ENCODE data around the gene RBSN.

The RBSN gene

DNA sequence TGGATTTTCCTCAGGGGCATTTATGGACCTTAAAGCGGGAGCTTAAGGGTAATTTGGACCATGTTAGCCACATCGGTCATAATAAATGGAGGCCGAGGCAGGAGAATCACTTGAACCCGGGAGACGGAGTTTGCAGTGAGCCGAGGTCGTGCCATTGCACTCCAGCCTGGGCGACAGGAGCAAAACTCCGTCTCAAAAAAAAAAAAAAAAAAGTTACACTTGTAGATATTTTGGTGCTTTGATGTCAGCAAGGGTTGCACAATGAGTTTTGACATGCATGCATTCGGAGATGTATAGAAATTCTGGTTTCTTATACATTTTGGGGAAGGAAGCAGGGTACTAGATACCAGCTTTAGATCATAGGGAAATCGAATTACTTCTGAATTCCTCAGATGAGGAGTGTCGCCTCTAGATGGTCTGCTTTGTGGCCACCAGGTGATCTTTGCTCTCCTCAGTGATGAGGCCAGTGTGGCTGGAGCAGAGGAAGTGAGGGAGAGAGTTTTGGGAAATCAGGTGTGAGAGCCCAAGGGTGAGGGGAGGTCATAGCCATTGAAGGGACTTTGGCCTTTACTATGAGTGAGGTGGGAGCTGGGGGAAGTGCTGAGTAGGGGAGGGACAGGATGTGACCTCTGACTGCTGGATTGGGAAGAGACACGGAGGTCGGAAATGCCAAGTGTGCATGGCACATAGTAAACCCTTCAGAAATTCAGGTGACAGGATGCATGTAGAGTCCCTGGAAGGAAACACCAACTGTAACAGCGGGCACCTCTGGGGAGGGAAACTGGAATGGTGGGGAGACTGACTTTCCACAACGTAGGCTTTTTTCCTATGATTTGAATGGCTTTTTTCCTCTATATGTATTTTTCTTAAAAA, 8.4 kb upstream of the RBSN start:
- TF ChIP-seq, protein P1, sequence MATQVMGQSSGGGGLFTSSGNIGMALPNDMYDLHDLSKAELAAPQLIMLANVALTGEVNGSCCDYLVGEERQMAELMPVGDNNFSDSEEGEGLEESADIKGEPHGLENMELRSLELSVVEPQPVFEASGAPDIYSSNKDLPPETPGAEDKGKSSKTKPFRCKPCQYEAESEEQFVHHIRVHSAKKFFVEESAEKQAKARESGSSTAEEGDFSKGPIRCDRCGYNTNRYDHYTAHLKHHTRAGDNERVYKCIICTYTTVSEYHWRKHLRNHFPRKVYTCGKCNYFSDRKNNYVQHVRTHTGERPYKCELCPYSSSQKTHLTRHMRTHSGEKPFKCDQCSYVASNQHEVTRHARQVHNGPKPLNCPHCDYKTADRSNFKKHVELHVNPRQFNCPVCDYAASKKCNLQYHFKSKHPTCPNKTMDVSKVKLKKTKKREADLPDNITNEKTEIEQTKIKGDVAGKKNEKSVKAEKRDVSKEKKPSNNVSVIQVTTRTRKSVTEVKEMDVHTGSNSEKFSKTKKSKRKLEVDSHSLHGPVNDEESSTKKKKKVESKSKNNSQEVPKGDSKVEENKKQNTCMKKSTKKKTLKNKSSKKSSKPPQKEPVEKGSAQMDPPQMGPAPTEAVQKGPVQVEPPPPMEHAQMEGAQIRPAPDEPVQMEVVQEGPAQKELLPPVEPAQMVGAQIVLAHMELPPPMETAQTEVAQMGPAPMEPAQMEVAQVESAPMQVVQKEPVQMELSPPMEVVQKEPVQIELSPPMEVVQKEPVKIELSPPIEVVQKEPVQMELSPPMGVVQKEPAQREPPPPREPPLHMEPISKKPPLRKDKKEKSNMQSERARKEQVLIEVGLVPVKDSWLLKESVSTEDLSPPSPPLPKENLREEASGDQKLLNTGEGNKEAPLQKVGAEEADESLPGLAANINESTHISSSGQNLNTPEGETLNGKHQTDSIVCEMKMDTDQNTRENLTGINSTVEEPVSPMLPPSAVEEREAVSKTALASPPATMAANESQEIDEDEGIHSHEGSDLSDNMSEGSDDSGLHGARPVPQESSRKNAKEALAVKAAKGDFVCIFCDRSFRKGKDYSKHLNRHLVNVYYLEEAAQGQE (IDR thresholded peaks at IDR 0.05; ENCODE audit: insufficient replicate concordance, low read depth): no peak
- TF ChIP-seq, protein P2, sequence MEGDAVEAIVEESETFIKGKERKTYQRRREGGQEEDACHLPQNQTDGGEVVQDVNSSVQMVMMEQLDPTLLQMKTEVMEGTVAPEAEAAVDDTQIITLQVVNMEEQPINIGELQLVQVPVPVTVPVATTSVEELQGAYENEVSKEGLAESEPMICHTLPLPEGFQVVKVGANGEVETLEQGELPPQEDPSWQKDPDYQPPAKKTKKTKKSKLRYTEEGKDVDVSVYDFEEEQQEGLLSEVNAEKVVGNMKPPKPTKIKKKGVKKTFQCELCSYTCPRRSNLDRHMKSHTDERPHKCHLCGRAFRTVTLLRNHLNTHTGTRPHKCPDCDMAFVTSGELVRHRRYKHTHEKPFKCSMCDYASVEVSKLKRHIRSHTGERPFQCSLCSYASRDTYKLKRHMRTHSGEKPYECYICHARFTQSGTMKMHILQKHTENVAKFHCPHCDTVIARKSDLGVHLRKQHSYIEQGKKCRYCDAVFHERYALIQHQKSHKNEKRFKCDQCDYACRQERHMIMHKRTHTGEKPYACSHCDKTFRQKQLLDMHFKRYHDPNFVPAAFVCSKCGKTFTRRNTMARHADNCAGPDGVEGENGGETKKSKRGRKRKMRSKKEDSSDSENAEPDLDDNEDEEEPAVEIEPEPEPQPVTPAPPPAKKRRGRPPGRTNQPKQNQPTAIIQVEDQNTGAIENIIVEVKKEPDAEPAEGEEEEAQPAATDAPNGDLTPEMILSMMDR (IDR thresholded peaks at IDR 0.05; ENCODE audit: insufficient read depth, low read length): no peak
- TF ChIP-seq POLR2AphosphoS5 (IDR thresholded peaks at IDR 0.05; ENCODE audit: low read depth) (no peak), SPI1 (IDR thresholded peaks at IDR 0.05; ENCODE audit: borderline replicate concordance, low read depth) (no peak), GABPA (IDR thresholded peaks at IDR 0.05; ENCODE audit: low read depth) (no peak)
- H3K4me3 ChIP-seq (replicated peaks; ENCODE audit: insufficient read depth, low read length): no peak overlapping the region
- H3K27ac ChIP-seq (replicated peaks): no peak overlapping the region
- no peaks in the 10 kb centered on the region for H3K27me3 ChIP-seq (ENCODE audit: insufficient read depth, poor library complexity, severe bottlenecking)
- DNase-seq (ENCODE audit: low read depth in 1 of 2, low spot score in 1 of 2): peak in 1 of 2 experiments; percentile 50

DNA sequence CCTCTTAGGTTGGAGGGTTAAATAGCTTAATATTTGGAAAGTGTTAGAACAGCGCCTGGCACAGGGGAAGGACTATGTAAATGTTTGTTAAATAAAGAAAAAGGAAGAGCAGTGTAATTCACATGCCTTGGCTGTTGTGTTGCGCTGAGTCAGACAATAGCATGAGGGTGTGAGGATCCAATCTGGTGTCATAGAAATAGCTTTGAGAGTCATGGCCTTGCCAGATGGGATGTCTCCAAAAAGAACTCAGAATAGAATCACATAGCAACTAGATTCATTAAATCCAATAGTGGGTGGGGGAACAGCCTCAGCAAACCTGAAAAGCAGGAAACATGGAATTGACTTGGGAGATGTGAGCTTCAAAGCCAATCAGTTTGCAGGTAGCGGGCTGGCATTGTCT, 3.9 kb upstream of the RBSN start:
- Histone ChIP-seq H3K27ac (replicated peaks) (no peak overlapping the region), H3K4me3 (replicated peaks; ENCODE audit: insufficient read depth, low read length) (no peak overlapping the region), H3K27me3 (ENCODE audit: insufficient read depth, poor library complexity, severe bottlenecking) (no peaks in the 10 kb centered on the region)
- no peak for DNase-seq (ENCODE audit: low read depth in 1 of 2, low spot score in 1 of 2)
- TF ChIP-seq SPI1 (IDR thresholded peaks at IDR 0.05; ENCODE audit: borderline replicate concordance, low read depth): no peak
- no peak for TF ChIP-seq POLR2AphosphoS5 (IDR thresholded peaks at IDR 0.05; ENCODE audit: low read depth)
- TF ChIP-seq, protein P1 (IDR thresholded peaks at IDR 0.05; ENCODE audit: insufficient replicate concordance, low read depth): no peak
- TF ChIP-seq, protein P2 (IDR thresholded peaks at IDR 0.05; ENCODE audit: insufficient read depth, low read length): no peak
- no peak for TF ChIP-seq GABPA (IDR thresholded peaks at IDR 0.05; ENCODE audit: low read depth)

DNA sequence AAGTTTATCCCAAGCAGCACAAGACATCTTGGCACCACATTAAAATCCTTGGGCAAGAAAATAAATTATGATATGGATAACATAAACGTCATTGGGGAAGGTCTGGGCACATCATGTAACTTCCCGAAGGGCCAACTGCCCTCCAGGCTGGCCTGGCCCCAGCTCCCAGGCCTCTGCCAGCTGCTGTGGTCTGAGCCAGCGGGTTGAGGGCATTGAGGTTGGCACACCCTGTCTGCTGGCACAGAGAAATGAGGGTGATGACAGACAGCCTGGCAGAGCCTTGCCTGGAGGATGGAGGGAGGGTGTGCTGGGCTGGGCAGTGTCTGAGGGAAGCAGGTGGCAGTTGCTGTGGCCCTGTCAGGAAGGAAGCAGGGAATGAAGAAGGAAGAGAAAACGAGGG, 3.3 kb upstream of the RBSN start:
- H3K4me3 ChIP-seq (replicated peaks; ENCODE audit: insufficient read depth, low read length): no peak overlapping the region
- H3K27ac ChIP-seq (replicated peaks): no peak overlapping the region
- TF ChIP-seq, protein P2 (IDR thresholded peaks at IDR 0.05; ENCODE audit: insufficient read depth, low read length): no peak
- TF ChIP-seq, protein P1 (IDR thresholded peaks at IDR 0.05; ENCODE audit: insufficient replicate concordance, low read depth): no peak
- no peak for TF ChIP-seq GABPA (IDR thresholded peaks at IDR 0.05; ENCODE audit: low read depth)
- TF ChIP-seq SPI1 (IDR thresholded peaks at IDR 0.05; ENCODE audit: borderline replicate concordance, low read depth): no peak
- TF ChIP-seq POLR2AphosphoS5 (IDR thresholded peaks at IDR 0.05; ENCODE audit: low read depth): no peak
- peak in 1 of 2 experiments; percentile 21 for DNase-seq (ENCODE audit: low read depth in 1 of 2, low spot score in 1 of 2)
- H3K27me3 ChIP-seq (ENCODE audit: insufficient read depth, poor library complexity, severe bottlenecking): no peaks in the 10 kb centered on the region
